Breast epithelium (tissue), 4 donors: ENCODE data around the gene C1QTNF3. TPM values are rescaled to one million over a fixed set of nuclear protein-coding genes. Genes with fewer than 3 reads are reported as not detected.
A peak's percentile ranks its signal among the peaks of the same experiment; 100 is the strongest.
"Not testable (repeated sequence)": the region's sequence is repeated elsewhere in the genome, so short reads cannot be mapped to it uniquely, and the experiment has no call there.

Experiments
- DNase-seq, 2 donors: peaks; one replicate each; pipeline ENCODE4 v3.0.0-alpha.2; 2019; ENCODE audit warnings: low spot score in 2 of 2
- H3K27ac ChIP-seq, 2 donors: fragments of 200-600 bp; sonication (generic) in 1 of 2; one replicate each; pipeline ENCODE4 v1.5.1; 2016 to 2019; ENCODE audit warnings: mild to moderate bottlenecking in 1 of 2
- H3K27me3 ChIP-seq, 2 donors: fragments of 200-600 bp; sonication (generic) in 1 of 2; one replicate each; pipeline versions ENCODE4 v1.5.1 to v1.6.0; 2017 to 2019; ENCODE audit warnings: control low read depth in 1 of 2, mild to moderate bottlenecking in 1 of 2
- H3K36me3 ChIP-seq: fragments of 200-600 bp; one replicate; pipeline ENCODE4 v1.5.1; 2019
- H3K4me1 ChIP-seq, 2 donors: fragments of 200-600 bp; sonication (generic); one replicate each; pipeline ENCODE4 v1.5.1; 2016 to 2019; ENCODE audit warnings: control low read depth in 1 of 2
- H3K4me3 ChIP-seq, 3 donors: fragments of 200-600 bp; sonication (generic); 1 replicate in 2 of 3; 2 replicates in 1 of 3; pipeline ENCODE4 v1.5.1; 2016 to 2019; ENCODE audit warnings: mild to moderate bottlenecking in 3 of 3, moderate library complexity in 2 of 3
- H3K9me3 ChIP-seq, 2 donors: fragments of 200-600 bp; sonication (generic) in 1 of 2; one replicate each; pipeline ENCODE4 v1.5.1; 2016 to 2019; ENCODE audit warnings: control low read depth in 1 of 2
- CTCF ChIP-seq, 3 donors: fragments of 450-650 bp; IDR thresholded peaks; one replicate each; pipeline ENCODE4 v1.5.1; 2016 to 2017; ENCODE audit warnings: antibody characterized with exemption in 3 of 3, mild to moderate bottlenecking in 3 of 3, moderate library complexity in 3 of 3
- POLR2A ChIP-seq: fragments of 450-650 bp; IDR thresholded peaks from one replicate; pipeline ENCODE4 v1.6.1; 2016; ENCODE audit warnings: antibody characterized with exemption, mild to moderate bottlenecking, moderate library complexity
- POLR2AphosphoS5 ChIP-seq, 3 donors: sonication (generic); formaldehyde crosslinking; IDR thresholded peaks; one replicate each; pipeline ENCODE4 v1.6.1; 2017; ENCODE audit warnings: antibody characterized with exemption in 3 of 3
- intact Hi-C: fragments of 100-400 bp; cut with DNase I; formaldehyde crosslinking; loops from one replicate; pipeline ENCODE4 v1.15.1; 2023; ENCODE audit warnings: low total_unique reads
- total RNA-seq, 3 donors: library from RNA; depleted of rRNA; stranded (reverse); fragments of >200 nt; gene quantifications; one replicate each; pipeline ENCODE4 v1.1.0, GENCODE V29; 2016

Gene C1QTNF3
- total RNA-seq = 10 to 100 TPM in 2 of 3 donors, 1 to 10 TPM in 1; 4.0 to 28.8 (median 22.2) TPM

GRCh38 chr5:34043099-34043876 is at the start of gene C1QTNF3:
C1QTNF3 (minus strand) TSS chr5:34043213; CDS start chr5:34043125, 88 bp downstream.
- Histone ChIP-seq H3K36me3 (no peaks in the 10 kb centered on the region), H3K27ac (no peak within 1 kb of the TSS), H3K9me3 (no peaks in the 10 kb centered on the region), H3K4me3 (peak within 1 kb of the TSS in 1 of 3 donors; percentile 24), H3K27me3 (no peaks in the 10 kb centered on the region), H3K4me1 (no peaks in the 10 kb centered on the region)
- DNase-seq = no peak
- intact Hi-C loops = no loop called here
- TF ChIP-seq POLR2A (no peak), POLR2AphosphoS5 (IDR thresholded peaks at IDR 0.05) (no peak), CTCF (IDR thresholded peaks at IDR 0.05) (no peak)

- H3K4me1 ChIP-seq, H3K4me3 ChIP-seq, intact Hi-C loops, H3K9me3 ChIP-seq, DNase-seq, H3K36me3 ChIP-seq, H3K27me3 ChIP-seq, H3K27ac ChIP-seq: not testable (repeated sequence)
Observed at GRCh38 chr5:34091039-34091438, 48.0 kb upstream of the C1QTNF3 start.

- H3K27ac ChIP-seq, H3K27me3 ChIP-seq, intact Hi-C loops, H3K36me3 ChIP-seq, H3K9me3 ChIP-seq, H3K4me1 ChIP-seq, H3K4me3 ChIP-seq, DNase-seq: not testable (repeated sequence)
Observed at GRCh38 chr5:34089802-34090201, 46.8 kb upstream of the C1QTNF3 start.

- H3K27ac ChIP-seq, H3K36me3 ChIP-seq, H3K4me3 ChIP-seq, H3K4me1 ChIP-seq, DNase-seq, H3K27me3 ChIP-seq, H3K9me3 ChIP-seq, intact Hi-C loops: not testable (repeated sequence)
Observed at GRCh38 chr5:34087728-34088127, 44.7 kb upstream of the C1QTNF3 start.

- H3K36me3 ChIP-seq, H3K4me3 ChIP-seq, H3K27me3 ChIP-seq, intact Hi-C loops, H3K9me3 ChIP-seq, DNase-seq, H3K4me1 ChIP-seq, H3K27ac ChIP-seq: not testable (repeated sequence)
Observed at GRCh38 chr5:34083898-34084297, 40.9 kb upstream of the C1QTNF3 start.

- H3K27ac ChIP-seq, DNase-seq, H3K4me1 ChIP-seq, H3K36me3 ChIP-seq, H3K4me3 ChIP-seq, intact Hi-C loops, H3K9me3 ChIP-seq, H3K27me3 ChIP-seq: not testable (repeated sequence)
Observed at GRCh38 chr5:34079505-34079904, 36.5 kb upstream of the C1QTNF3 start.

- H3K27ac ChIP-seq, H3K36me3 ChIP-seq, H3K27me3 ChIP-seq, DNase-seq, H3K4me3 ChIP-seq, H3K9me3 ChIP-seq, H3K4me1 ChIP-seq, intact Hi-C loops: not testable (repeated sequence)
Observed at GRCh38 chr5:34077636-34078035, 34.6 kb upstream of the C1QTNF3 start.

- DNase-seq, H3K4me3 ChIP-seq, intact Hi-C loops, H3K4me1 ChIP-seq, H3K36me3 ChIP-seq, H3K9me3 ChIP-seq, H3K27me3 ChIP-seq, H3K27ac ChIP-seq: not testable (repeated sequence)
Observed at GRCh38 chr5:34076719-34077364, 33.8 kb upstream of the C1QTNF3 start.

- H3K9me3 ChIP-seq, H3K4me3 ChIP-seq, DNase-seq, H3K27ac ChIP-seq, H3K36me3 ChIP-seq, intact Hi-C loops, H3K4me1 ChIP-seq, H3K27me3 ChIP-seq: not testable (repeated sequence)
Observed at GRCh38 chr5:34074472-34074871, 31.5 kb upstream of the C1QTNF3 start.

- H3K4me1 ChIP-seq, intact Hi-C loops, H3K27me3 ChIP-seq, DNase-seq, H3K36me3 ChIP-seq, H3K9me3 ChIP-seq, H3K27ac ChIP-seq, H3K4me3 ChIP-seq: not testable (repeated sequence)
Observed at GRCh38 chr5:34074071-34074470, 31.1 kb upstream of the C1QTNF3 start.

- not testable (repeated sequence) for H3K27me3 ChIP-seq
Observed at GRCh38 chr5:34070626-34071025, 27.6 kb upstream of the C1QTNF3 start.

More at GRCh38 chr5:34070626-34071025, 27.6 kb upstream of the C1QTNF3 start:
- DNase-seq, intact Hi-C loops, H3K9me3 ChIP-seq, H3K4me3 ChIP-seq, H3K27ac ChIP-seq, H3K4me1 ChIP-seq, H3K36me3 ChIP-seq: not testable (repeated sequence)
